Neural progenitor cell (in vitro differentiated cells): ENCODE data around the gene EMILIN2.

Experiments
- CTCF ChIP-seq: fragments of 200-600 bp; sonication (generic); IDR thresholded peaks from 2 replicates; pipeline ENCODE4 v1.5.1; 2017; ENCODE audit warnings: antibody characterized with exemption, mild to moderate bottlenecking
- EZH2 ChIP-seq: fragments of 200-600 bp; sonication (generic); IDR thresholded peaks from 2 replicates; pipeline ENCODE4 v1.6.1; 2017; ENCODE audit warnings: antibody characterized with exemption, mild to moderate bottlenecking, moderate library complexity
- EZH2phosphoT487 ChIP-seq: fragments of 200-600 bp; sonication (generic); IDR thresholded peaks from 2 replicates; pipeline ENCODE4 v1.6.1; 2017; ENCODE audit warnings: antibody characterized with exemption

- TF ChIP-seq CTCF (no peak), EZH2 (no peak), EZH2phosphoT487 (no peak)
Observed at GRCh38 chr18:2854875-2855274, 8.1 kb downstream of the EMILIN2 start.
